AG04449 (cell line): Measurements from ENCODE around the gene GPR146.
"Not testable (repeated sequence)": the region's sequence is repeated elsewhere in the genome, so short reads cannot be mapped to it uniquely, and the experiment has no call there.

Source experiments
- CTCF ChIA-PET: fragments of 350-600 bp; formaldehyde crosslinking; extraction: SDS; loops from one replicate; lab custom pipeline; 2021; ENCODE audit warnings: antibody characterized with exemption; lab: Yijun Ruan, JAX
- POLR2A ChIA-PET: fragments of 400-600, 350-600 bp; formaldehyde crosslinking; extraction: SDS; loops from one replicate; lab custom pipeline; 2020; ENCODE audit warnings: antibody characterized with exemption, inconsistent platforms; lab: Yijun Ruan, JAX
- DNase-seq: peaks from one replicate; pipeline ENCODE4 v3.0.0-alpha.2; 2010; ENCODE audit warnings: low read depth, low spot score
- H3K4me3 ChIP-seq: 2 replicates; pipeline ENCODE4 v1.5.1; 2011; ENCODE audit warnings: low read depth, mild to moderate bottlenecking, control low read depth, low read length
- CTCF ChIP-seq: IDR thresholded peaks from one replicate; pipeline ENCODE4 v1.5.1; 2011; ENCODE audit warnings: mild to moderate bottlenecking, moderate library complexity, low read length, control low read depth, inconsistent platforms; ENCODE audit not compliant: insufficient read depth; ENCODE audit errors: missing control alignments

GPR146 gene

GRCh38 chr7:997404-998395, 46.6 kb upstream of the GPR146 start:
- POLR2A ChIA-PET, result no interaction called here
- CTCF ChIA-PET, result interaction anchor here (0.8 to 11.4 kb wide), 5 partner anchors 22 to 88 kb away, joined by 3 to 558 read pairs (median 9); partner anchors contain the start of genes COX19 and GPR146
- DNase-seq, result no peak
- H3K4me3 ChIP-seq, result no peak overlapping the region
- no peak for TF ChIP-seq CTCF

GRCh38 chr7:999149-999879, 45.0 kb upstream of the GPR146 start:
- no peak for DNase-seq
- POLR2A ChIA-PET, result no interaction called here
- CTCF ChIA-PET, result interaction anchor here (1.8 to 11.4 kb wide), 2 partner anchors 25 to 63 kb away, joined by 4 to 558 read pairs; no protein-coding TSS in a partner anchor
- H3K4me3 ChIP-seq, result no peak overlapping the region
- no peak for TF ChIP-seq CTCF

- CTCF ChIA-PET, result interaction anchor here (1.8 to 11.4 kb wide), 2 partner anchors 24 to 62 kb away, joined by 4 to 558 read pairs; no protein-coding TSS in a partner anchor
Observed at GRCh38 chr7:999941-1000935, 44.1 kb upstream of the GPR146 start.

GRCh38 chr7:1001069-1001770, 43.1 kb upstream of the GPR146 start:
- DNase-seq, H3K4me3 ChIP-seq, POLR2A ChIA-PET: not testable (repeated sequence)
- CTCF ChIA-PET, result interaction anchor here (11.4 kb wide), 1 partner anchor 61 kb away, joined by 558 read pairs; no protein-coding TSS in a partner anchor

More at GRCh38 chr7:999941-1000935, 44.1 kb upstream of the GPR146 start:
- POLR2A ChIA-PET, result no interaction called here
- no peak for TF ChIP-seq CTCF
- DNase-seq, result no peak
- H3K4me3 ChIP-seq, result no peak overlapping the region

GRCh38 chr7:1002026-1002425, 42.3 kb upstream of the GPR146 start:
- POLR2A ChIA-PET, result not testable (repeated sequence)

GRCh38 chr7:1002445-1002844, 41.9 kb upstream of the GPR146 start:
- CTCF ChIA-PET, DNase-seq, H3K4me3 ChIP-seq, POLR2A ChIA-PET: not testable (repeated sequence)

More at GRCh38 chr7:1002026-1002425, 42.3 kb upstream of the GPR146 start:
- CTCF ChIA-PET, DNase-seq, H3K4me3 ChIP-seq: not testable (repeated sequence)
